Hepatic stellate cell (primary cell): ENCODE data around the gene SPATA21.
"Not testable (repeated sequence)": the region's sequence is repeated elsewhere in the genome, so short reads cannot be mapped to it uniquely, and the experiment has no call there.

Experiments
- DNase-seq: peaks from one replicate; pipeline ENCODE4 v3.0.0; 2011; ENCODE audit warnings: low spot score

SPATA21 gene

DNA sequence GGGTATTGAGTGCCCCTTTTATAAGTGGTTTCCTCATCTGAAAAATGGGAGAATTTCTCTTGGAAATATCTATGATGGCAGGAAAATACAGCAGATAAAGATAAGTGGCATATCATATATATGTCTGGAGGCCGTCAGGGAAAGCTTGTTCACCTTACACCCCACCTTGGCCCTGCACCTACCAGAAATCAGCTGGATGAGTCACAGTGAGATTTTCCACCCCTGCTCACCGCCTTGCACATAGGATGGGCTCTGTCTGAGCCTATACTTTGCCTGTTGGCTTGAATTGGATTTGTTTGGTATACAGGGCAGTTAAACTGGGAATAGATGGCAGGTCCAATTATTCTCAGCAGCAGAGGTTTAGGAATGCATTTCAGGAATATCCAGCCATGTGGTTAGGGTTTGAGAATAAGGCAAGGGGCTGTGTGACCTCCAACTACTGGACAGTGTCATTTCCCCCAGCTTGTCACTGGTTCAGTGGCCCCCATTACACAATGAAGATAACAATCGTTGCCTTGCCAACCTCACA, at the start of gene SPATA21:
Gene SPATA21 (minus strand): TSS at position 479 of the 529 bp plus-strand sequence. CDS start 6,053 bp downstream, outside the sequence.
- no peak for DNase-seq

- DNase-seq: not testable (repeated sequence)
Observed at GRCh38 chr1:16487011-16487410, 49.8 kb upstream of the SPATA21 start.

GRCh38 chr1:16486316-16486715, 49.1 kb upstream of the SPATA21 start:
- DNase-seq: not testable (repeated sequence)

- DNase-seq: no peak
Observed at GRCh38 chr1:16484931-16485330, 47.7 kb upstream of the SPATA21 start.

DNA sequence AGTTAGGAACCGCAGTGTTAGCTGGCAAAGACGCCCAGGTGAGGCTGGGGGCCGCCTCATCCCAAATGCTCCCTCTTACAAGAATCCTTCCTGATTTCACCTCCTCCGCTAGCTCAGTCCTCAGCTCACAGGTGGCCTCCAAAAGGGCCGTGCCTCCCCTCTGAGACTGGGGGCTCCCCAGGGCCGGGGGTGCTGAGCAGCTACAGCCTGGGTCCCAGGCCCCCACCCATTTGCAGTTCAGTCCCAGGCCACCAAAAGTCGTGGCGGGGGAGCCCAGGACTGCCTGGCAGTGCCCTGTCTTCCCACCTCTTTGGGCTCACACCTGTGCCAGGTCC, 47.2 kb upstream of the SPATA21 start:
- DNase-seq: no peak

DNA sequence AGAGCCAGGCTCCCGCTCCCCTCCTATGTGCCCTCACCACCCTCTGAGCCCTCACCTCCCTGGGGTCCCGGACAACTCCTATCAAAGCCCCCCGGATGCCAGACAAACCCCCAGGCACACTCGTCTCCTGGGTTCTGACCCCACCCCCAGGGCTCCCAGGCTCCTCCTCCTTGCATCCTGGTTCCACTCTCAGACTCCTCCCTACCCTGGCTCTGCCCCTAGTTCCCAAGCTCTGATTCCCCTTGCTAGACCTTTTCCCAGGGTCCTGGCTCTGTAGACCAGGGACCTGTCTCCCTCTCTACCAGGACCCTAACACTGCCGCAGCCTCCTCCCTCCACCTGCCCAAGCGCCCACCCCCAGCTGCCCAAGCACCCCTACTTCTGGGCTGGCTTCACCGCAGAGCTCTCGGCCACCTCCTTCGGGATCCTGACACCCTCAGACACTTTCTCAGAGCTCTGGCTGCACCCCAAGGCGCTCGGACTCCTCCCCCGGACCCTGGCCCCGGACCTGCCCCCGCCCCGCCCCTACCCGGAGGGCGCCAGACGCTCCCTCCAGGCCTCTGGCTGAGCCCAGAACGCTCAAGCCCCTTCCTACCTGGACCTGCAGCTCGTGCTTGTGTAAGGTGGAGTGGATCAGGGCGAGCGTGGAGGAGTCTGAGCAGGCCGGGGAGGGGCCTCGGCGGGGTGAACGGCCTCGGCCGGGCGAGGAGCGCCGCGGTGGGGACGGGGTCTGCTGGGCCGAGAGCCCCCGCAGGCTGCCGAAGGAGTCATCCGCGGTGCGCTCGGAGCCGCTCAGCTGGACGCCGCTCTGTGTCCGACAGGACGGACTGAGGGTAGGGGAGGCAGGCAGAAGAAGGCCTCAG, 46.6 kb upstream of the SPATA21 start:
- DNase-seq: not testable (repeated sequence)

- DNase-seq: not testable (repeated sequence)
Observed at GRCh38 chr1:16483146-16483545, 45.9 kb upstream of the SPATA21 start.

- DNase-seq: no peak
Observed at GRCh38 chr1:16478091-16478490, 40.9 kb upstream of the SPATA21 start.

GRCh38 chr1:16475771-16476770, 38.8 kb upstream of the SPATA21 start:
- not testable (repeated sequence) for DNase-seq

DNA sequence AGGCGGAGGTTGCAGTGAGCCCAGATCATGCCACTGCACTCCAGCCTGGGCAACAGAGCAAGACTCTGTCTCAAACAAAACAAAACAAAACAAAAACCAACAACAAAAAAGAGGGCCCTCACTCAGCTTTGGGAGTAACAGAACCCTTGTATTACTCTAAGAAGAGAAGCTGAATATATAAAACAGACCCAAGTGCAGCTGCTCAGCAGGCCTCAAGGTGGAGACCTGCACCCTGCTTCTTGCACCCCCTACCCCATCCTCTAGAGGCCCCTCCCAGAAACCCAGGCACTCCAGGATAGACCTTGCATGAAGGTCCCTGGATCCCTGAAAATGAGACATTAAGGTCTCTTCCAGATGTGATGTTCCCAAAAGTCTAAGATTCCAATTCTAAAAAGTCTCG, 37.7 kb upstream of the SPATA21 start:
- not testable (repeated sequence) for DNase-seq

DNA sequence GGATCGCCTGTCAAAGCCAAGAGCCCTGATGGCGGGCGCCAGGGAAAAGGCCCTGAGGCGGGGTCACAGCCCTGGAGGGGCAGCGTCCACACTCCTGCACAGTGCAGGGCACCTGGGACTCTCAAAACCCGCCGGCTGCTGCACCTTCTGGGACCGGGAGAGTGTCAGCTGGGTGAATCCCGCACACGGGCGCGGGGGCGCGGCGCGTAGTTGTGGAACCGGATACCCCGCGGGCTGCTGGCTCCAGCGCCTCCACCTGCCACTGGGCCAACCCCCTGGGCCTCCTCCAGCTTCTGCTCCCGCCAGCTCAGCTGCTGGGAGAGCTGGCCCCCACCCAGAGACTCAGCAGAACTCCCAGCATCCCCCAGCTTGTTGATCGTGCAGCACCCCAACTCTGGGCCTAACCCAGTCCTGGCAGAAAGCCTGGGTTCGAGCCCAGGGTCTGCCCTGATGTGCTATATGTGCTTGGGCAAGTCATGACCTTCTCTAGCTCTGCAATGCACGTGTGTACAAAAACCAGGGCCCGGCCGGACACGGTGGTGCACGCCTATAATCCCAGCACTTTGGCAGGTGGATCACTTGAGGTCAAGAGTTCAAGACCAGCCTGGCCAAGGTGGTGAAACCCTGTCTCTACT, 37.1 kb upstream of the SPATA21 start:
- DNase-seq: no peak

DNA sequence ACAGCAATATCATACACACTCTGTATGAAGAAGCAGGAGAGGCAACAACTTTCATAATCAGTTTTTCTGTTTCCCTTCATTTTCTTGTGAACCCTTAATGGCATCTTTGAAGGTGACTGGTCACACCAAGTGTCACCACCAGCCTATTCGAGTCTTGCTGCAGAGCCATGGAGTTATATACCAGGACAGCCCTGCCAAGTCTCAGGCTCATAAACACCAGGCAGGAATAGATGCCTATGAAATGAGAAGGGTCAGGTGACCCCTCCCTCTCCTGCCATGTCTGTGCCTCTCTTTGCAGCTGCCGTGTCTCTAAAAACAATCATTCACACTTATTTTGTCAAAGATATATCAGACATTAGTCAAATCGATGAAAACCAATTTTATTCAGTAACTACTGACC, 31.3 kb upstream of the SPATA21 start:
- no peak for DNase-seq

DNA sequence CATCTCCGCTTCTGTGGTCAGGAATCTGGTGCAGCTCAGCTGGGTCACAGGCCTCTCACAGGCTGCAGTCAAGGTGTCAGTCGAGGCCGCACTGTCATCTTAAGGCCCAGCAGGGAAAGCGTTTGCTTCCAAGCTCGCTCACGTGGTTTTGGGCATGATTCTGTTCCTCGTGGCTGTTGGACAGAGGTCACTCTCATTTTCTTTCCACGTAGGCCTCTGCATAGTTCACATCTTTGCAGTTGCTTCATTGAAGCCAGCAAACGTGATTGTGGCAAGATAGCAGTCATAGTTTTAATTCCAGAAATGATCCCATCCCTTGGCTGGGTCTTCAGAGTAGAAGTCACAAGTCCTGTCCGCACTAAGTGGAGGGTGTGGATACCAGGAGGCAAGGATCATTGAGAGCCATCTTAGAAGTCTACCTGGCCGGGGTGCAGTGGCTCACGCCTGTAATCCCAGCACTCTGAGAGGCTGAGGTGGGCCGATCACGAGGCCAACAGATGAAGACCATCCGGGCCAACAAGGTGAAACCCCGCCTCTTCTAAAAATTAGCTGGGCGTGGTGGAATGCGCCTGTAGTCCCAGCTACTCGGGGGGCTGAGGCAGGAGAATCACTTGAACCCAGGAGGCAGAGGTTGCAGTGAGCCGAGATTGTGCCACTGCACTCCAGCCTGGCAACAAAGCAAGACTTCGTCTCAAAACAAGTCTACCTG, 27.8 kb upstream of the SPATA21 start:
- DNase-seq: no peak

- DNase-seq: no peak
Observed at GRCh38 chr1:16462773-16463330, 25.6 kb upstream of the SPATA21 start.

DNA sequence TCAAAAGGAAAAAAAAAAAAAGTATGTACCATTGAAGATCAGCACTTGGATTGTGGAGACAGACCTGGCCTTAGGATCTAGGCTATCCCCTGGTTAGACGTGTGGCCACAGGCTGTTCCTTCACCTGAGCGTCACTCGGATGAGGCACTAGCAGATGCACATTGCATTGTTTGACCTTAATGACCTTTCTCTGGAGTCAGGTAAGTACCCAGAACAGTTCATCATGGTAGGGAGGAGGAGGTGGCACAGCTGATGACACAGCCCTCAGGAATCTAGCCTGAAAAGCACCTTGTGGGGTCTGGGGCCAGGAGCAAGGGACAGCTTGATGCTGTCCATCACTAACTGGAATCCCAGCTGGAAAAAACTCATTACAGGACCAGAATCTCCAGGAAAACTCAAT, 24.5 kb upstream of the SPATA21 start:
- DNase-seq: no peak

DNA sequence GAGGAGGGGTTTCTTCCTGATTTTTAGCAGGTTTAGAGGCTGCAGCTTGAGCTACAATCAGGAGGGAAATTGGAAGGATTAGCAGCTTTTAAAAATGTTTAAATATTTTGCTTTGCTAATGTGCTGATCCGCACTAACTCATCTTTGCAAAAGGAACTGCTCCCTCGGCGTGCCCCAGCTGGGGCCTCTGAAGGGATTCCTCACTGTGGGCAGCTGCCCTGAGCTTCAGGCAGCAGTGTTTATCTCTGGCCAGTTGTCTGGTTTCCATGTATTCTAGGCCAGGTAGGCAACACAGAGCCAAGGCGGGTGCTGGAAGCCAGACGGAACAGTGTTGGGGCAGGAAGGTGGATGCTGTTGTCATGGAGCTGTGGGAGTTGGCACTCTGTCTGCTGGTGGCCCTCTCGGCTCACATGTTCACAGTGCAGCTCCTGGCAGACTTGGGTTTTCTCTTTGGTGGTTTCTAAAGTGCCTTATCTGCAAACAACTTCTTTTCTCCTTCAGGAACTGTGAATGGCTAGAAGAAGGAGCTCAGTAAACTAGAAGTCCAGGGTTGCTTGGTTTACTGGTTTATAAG, 22.2 kb upstream of the SPATA21 start:
- DNase-seq: no peak

DNA sequence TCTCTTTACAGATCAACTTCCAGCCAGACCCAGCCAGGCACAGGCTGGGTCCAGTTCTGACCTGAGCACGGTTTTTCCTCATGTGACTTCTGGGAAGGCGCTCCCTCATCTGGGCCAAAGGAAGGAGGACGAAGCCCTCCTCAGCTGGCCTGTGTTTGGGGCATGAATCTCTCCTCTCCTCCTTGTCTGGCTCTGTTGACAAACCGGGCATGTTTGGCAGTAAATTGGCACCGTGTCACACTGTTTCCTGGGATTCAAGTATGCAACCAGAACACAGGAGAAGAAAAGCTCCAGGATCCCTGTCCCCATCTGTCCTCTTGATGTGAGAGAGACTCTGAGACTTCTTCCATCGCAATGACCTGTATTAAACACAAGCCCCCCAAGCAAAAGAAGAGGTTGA, 21.6 kb upstream of the SPATA21 start:
- DNase-seq: no peak

GRCh38 chr1:16456151-16456550, 18.9 kb upstream of the SPATA21 start:
- DNase-seq: not testable (repeated sequence)

DNA sequence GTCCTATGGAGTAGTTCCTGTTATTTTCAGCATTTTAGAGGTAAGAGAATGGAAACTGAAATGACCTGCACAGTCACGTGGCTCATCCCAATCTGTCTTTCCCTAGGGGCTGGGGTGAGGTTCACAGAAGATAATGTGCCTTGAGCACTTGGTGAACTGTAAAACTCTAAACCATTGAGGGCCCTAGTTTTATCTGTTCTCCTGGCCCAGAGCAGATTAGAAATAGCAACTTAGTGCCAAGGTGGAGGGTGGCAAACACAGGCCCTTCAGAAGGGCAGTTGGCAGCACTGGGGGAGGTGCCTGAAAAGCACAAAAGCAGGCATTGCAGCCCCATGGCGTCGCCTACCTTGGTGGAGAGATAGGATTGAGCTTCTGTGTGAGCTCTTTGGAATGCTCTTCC, 17.7 kb upstream of the SPATA21 start:
- DNase-seq: not testable (repeated sequence)

DNA sequence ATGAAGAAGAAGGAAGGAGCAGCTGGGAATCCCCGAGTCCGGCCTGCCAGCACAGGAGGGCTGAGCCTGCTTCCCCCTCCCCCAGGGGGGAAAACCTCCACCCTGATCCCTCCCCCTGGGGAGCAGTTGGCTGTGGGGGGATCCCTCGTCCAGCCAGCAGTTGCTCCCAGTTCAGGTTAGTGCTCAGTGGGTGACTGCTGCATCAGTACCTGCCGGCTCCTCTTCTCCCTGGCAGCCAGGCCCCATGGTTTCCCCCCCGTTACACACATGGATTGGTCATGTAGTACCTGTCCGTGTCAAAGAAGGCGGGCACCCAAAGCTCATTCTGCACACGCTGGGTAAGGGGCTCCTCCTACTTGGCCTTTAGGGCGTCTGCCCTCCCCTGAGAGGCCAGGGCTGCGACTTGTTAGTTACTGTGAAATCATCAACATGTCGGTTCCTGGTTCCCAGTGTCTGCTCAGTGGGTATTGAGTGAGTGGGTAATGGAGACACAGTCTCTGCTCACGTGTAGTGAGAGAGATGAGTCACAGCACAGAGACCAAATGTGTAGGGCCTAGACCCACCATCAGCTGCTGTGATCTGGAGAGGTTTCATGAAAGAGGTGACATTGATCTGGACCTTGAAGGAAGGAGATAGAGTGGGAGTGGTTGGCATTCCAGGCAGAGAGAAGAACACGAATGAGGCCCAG, 14.8 kb upstream of the SPATA21 start:
- DNase-seq: no peak
